ENCODE measurements around the gene BUB3. TPM values are rescaled to one million over a fixed set of nuclear protein-coding genes. Genes with fewer than 3 reads are reported as not detected.
"Not testable (repeated sequence)": the region's sequence is repeated elsewhere in the genome, so short reads cannot be mapped to it uniquely, and the experiment has no call there.

BUB3 gene
- total and polyA plus RNA-seq, 2 of the 4 experiments (the other 2 are of a cell fraction): 215 to 384 TPM

GRCh38 chr10:123170961-123171360, 16.8 kb downstream of the BUB3 start:
- Histone ChIP-seq H3K79me1 (ENCODE audit: low read depth in 1 of 2, low read length in 2 of 2) (peaks cover 31 to 32% of the 10 kb centered on the region in 2 experiments), H2BK120ac (ENCODE audit: low read depth, low read length) (no peak overlapping the region), H3K14ac (replicated peaks; ENCODE audit: low read depth, low read length) (no peak overlapping the region), H3K9me3 (ENCODE audit: control insufficient read depth, insufficient read depth, low read length) (no peaks in the 10 kb centered on the region), H3K4me2 (ENCODE audit: low read depth, low read length) (no peak overlapping the region), H4K20me1 (ENCODE audit: insufficient read depth, low read length) (no peaks in the 10 kb centered on the region; the same call in none of the 2 replicates), H4K8ac (ENCODE audit: low read depth in 2 of 2, low read length in 2 of 2) (no peak overlapping the region), H3K27me3 (ENCODE audit: control insufficient read depth, insufficient read depth, low read length) (no peaks in the 10 kb centered on the region), H2BK20ac (ENCODE audit: low read depth, low read length) (no peak overlapping the region), H3K56ac (ENCODE audit: extremely low read depth, insufficient read depth, low read length) (no peak overlapping the region), H3K27ac (ENCODE audit: insufficient read depth, low read length) (no peak overlapping the region), H3K9me1 (ENCODE audit: insufficient read depth, low read length) (0 out of 2 replicates have a peak, but pooled peaks cover 2% of the 10 kb centered on the region), H2AK9ac (replicated peaks; ENCODE audit: low read depth, low read length, poor library complexity) (no peak overlapping the region), H3K4me3 (ENCODE audit: insufficient read depth, low read depth, low read length) (no peak overlapping the region), H2AK5ac (ENCODE audit: low read depth, low read length) (no peak overlapping the region), H4K5ac (ENCODE audit: low read depth, low read length) (no peak overlapping the region), H2BK5ac (ENCODE audit: low read depth, low read length, poor library complexity, severe bottlenecking) (no peak overlapping the region), H4K91ac (ENCODE audit: insufficient read depth, low read depth, low read length) (no peak overlapping the region), H3K4ac (ENCODE audit: low read depth, low read length) (no peak overlapping the region), H3K4me1 (ENCODE audit: control insufficient read depth, insufficient read depth, low read length) (no peaks in the 10 kb centered on the region), H3K9ac (ENCODE audit: low read depth, low read length) (no peak overlapping the region), H3K36me3 (ENCODE audit: control insufficient read depth, insufficient read depth, low read length) (peaks cover 13% of the 10 kb centered on the region), H3K18ac (ENCODE audit: low read depth, low read length) (no peak overlapping the region), H2AFZ (replicated peaks; ENCODE audit: low read length, poor library complexity) (no peak overlapping the region), H3K23ac (ENCODE audit: low read depth, low read length) (no peak overlapping the region), H2BK15ac (ENCODE audit: low read depth, low read length) (no peak overlapping the region)
- WGBS, 2 experiments (ENCODE audit: extremely low coverage in 2 of 2, insufficient read length in 1 of 2): no CpG with 5 or more reads among the region's 4 CpGs
- no TSS peak for BruUV-seq (replicated peaks)
- dilution Hi-C loops (cut with HindIII; ENCODE audit: low sequenced_read_pairs, unreplicated experiment) (no loop called here), intact Hi-C loops (cut with micrococcal nuclease) (no loop called here), in situ Hi-C loops (cut with MboI; ENCODE audit: low sequenced_read_pairs) (loop anchor here (25.0 kb wide), 2 partner anchors 309 to 1034 kb away; no protein-coding TSS in a partner anchor)
- ChIA-PET POLR2A (ENCODE audit: unreplicated experiment) (no interaction called here), CTCF (no interaction called here)
- no peak for ATAC-seq (ENCODE audit: low read depth)
- TF ChIP-seq POLR2A (IDR thresholded peaks at IDR 0.05; ENCODE audit: low read depth, low read length): no peak
- TF ChIP-seq MXI1 (IDR thresholded peaks at IDR 0.05; ENCODE audit: borderline replicate concordance, low read depth, low read length): no peak
- no peak for TF ChIP-seq SMC3 (IDR thresholded peaks at IDR 0.05; ENCODE audit: low read depth, low read length)
- TF ChIP-seq USF2 (IDR thresholded peaks at IDR 0.05; ENCODE audit: low read depth, low read length): no peak
- no peak for TF ChIP-seq RCOR1 (IDR thresholded peaks at IDR 0.05; ENCODE audit: insufficient replicate concordance, low read length)
- no peak for TF ChIP-seq MAFK (IDR thresholded peaks at IDR 0.05; ENCODE audit: low read depth, low read length)
- no peak for TF ChIP-seq CHD1 (IDR thresholded peaks at IDR 0.05; ENCODE audit: low read depth, low read length)
- no peak for TF ChIP-seq BHLHE40 (IDR thresholded peaks at IDR 0.05; ENCODE audit: low read depth, low read length)
- TF ChIP-seq CEBPB (IDR thresholded peaks at IDR 0.05; ENCODE audit: low read depth, low read length): no peak
- DNase-seq: no peak

GRCh38 chr10:123171616-123172015, 17.4 kb downstream of the BUB3 start:
- H3K4me3 ChIP-seq (ENCODE audit: insufficient read depth, low read depth, low read length); H3K9ac ChIP-seq (ENCODE audit: low read depth, low read length); H4K5ac ChIP-seq (ENCODE audit: low read depth, low read length); H3K14ac ChIP-seq (replicated peaks; ENCODE audit: low read depth, low read length); BruUV-seq (replicated peaks); H2AK5ac ChIP-seq (ENCODE audit: low read depth, low read length); intact Hi-C loops (cut with micrococcal nuclease); H3K36me3 ChIP-seq (ENCODE audit: control insufficient read depth, insufficient read depth, low read length); H3K27ac ChIP-seq (ENCODE audit: insufficient read depth, low read length); H2BK15ac ChIP-seq (ENCODE audit: low read depth, low read length); H3K56ac ChIP-seq (ENCODE audit: extremely low read depth, insufficient read depth, low read length); ATAC-seq (ENCODE audit: low read depth); H3K4me2 ChIP-seq (ENCODE audit: low read depth, low read length); H3K9me3 ChIP-seq (ENCODE audit: control insufficient read depth, insufficient read depth, low read length); H3K27me3 ChIP-seq (ENCODE audit: control insufficient read depth, insufficient read depth, low read length); H2BK20ac ChIP-seq (ENCODE audit: low read depth, low read length); H4K8ac ChIP-seq (ENCODE audit: low read depth in 2 of 2, low read length in 2 of 2); H2BK120ac ChIP-seq (ENCODE audit: low read depth, low read length); DNase-seq; H3K4ac ChIP-seq (ENCODE audit: low read depth, low read length); H3K4me1 ChIP-seq (ENCODE audit: control insufficient read depth, insufficient read depth, low read length); H4K20me1 ChIP-seq (ENCODE audit: insufficient read depth, low read length); H4K91ac ChIP-seq (ENCODE audit: insufficient read depth, low read depth, low read length); H2AK9ac ChIP-seq (replicated peaks; ENCODE audit: low read depth, low read length, poor library complexity); H3K23ac ChIP-seq (ENCODE audit: low read depth, low read length); H2AFZ ChIP-seq (replicated peaks; ENCODE audit: low read length, poor library complexity); H2BK5ac ChIP-seq (ENCODE audit: low read depth, low read length, poor library complexity, severe bottlenecking); H3K18ac ChIP-seq (ENCODE audit: low read depth, low read length); POLR2A ChIA-PET (ENCODE audit: unreplicated experiment); dilution Hi-C loops (cut with HindIII; ENCODE audit: low sequenced_read_pairs, unreplicated experiment); H3K9me1 ChIP-seq (ENCODE audit: insufficient read depth, low read length): not testable (repeated sequence)
- no CpG with 5 or more reads among the region's 10 CpGs for whole genome bisulfite sequencing, 2 experiments (ENCODE audit: extremely low coverage in 2 of 2, insufficient read length in 1 of 2)
- in situ Hi-C loops (cut with MboI; ENCODE audit: low sequenced_read_pairs): loop anchor here (25.0 kb wide), 2 partner anchors 309 to 1034 kb away; no protein-coding TSS in a partner anchor
- peaks cover 27 to 35% of the 10 kb centered on the region in 2 experiments for H3K79me1 ChIP-seq (ENCODE audit: low read depth in 1 of 2, low read length in 2 of 2)
- CTCF ChIA-PET: interaction anchor here (0.7 kb wide), 1 partner anchor 12 kb away, joined by 3 read pairs; no protein-coding TSS in a partner anchor

Measured in IMR-90 (cell line).